NCI-H2196 (cell line): ENCODE results near the gene EFCAB11.
"Not testable (repeated sequence)": the region's sequence is repeated elsewhere in the genome, so short reads cannot be mapped to it uniquely, and the experiment has no call there.

Source experiments
- DNase-seq: peaks from one replicate; lab custom pipeline; 2025; ENCODE audit not compliant: unreplicated experiment; lab: John Stamatoyannopoulos, UW

The EFCAB11 gene

GRCh38 chr14:89912667-89913211 is 41.8 kb downstream of the EFCAB11 start:
- no peak for DNase-seq

- no peak for DNase-seq
Measured at GRCh38 chr14:89912221-89912620, 42.3 kb downstream of the EFCAB11 start.

- no peak for DNase-seq
Measured at GRCh38 chr14:89911010-89911919, 43.3 kb downstream of the EFCAB11 start.

GRCh38 chr14:89910691-89911009 is 43.9 kb downstream of the EFCAB11 start:
- no peak for DNase-seq

- no peak for DNase-seq
Measured at GRCh38 chr14:89909586-89909985, 44.9 kb downstream of the EFCAB11 start.

DNA sequence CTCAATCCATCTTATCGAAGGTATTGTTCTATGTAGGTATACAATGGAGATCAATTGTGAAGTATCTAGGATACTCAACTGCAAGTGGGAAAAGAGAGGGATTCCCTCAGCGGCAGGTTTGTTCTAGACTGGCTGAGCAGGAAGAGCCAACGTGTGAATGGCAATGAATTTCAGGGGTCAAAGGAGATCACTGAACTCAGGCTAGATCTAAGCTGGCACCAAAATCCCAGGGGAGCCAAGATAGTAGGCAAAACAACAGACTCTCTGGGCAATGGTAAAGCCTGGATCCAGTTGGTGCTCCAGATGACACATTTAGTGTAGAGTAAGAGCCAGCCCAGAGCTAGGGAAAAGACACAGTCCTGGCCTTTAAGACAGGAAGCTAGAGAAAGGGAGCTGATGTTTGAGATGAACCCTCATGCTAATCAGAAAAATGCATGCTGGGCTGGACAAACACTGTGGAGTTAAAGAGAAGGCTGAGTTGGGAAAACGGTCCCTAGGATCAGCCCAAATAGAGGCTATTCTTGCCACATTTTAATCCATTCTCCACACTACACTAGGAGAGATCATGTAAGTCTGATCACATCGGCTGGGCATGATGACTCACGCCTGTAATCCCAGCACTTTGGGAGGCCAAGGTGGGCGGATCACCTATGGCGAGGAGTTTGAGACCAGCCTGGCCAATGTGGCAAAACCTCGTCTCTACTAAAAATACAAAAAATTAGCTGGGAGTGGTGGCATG is 45.6 kb downstream of the EFCAB11 start:
- DNase-seq = no peak

DNA sequence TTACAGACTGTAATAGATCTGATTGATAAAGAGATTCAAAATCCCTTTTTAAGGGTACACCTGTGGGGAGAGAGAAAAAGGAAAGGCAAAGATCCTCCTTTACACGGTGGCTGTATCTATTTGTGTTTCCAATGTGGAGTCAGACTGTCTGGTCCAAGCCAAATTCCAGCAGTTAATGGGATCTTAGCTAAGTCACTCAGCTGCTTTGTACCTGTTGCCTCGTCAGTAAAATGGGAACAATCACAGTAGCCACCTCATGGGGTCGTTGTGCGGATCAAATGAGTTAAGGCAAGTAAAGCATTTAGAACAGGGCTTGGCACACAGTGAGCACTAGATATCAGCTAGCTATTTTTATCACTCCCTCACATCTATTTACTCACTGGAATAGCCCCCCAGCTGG is 46.9 kb downstream of the EFCAB11 start:
- DNase-seq = no peak

- DNase-seq = no peak
Measured at GRCh38 chr14:89906000-89906399, 48.5 kb downstream of the EFCAB11 start.

- no peak for DNase-seq
Measured at GRCh38 chr14:89903340-89903952, 51.1 kb downstream of the EFCAB11 start.

GRCh38 chr14:89902881-89903280 is 51.6 kb downstream of the EFCAB11 start:
- no peak for DNase-seq

GRCh38 chr14:89900802-89901201 is 53.7 kb downstream of the EFCAB11 start:
- no peak for DNase-seq

DNA sequence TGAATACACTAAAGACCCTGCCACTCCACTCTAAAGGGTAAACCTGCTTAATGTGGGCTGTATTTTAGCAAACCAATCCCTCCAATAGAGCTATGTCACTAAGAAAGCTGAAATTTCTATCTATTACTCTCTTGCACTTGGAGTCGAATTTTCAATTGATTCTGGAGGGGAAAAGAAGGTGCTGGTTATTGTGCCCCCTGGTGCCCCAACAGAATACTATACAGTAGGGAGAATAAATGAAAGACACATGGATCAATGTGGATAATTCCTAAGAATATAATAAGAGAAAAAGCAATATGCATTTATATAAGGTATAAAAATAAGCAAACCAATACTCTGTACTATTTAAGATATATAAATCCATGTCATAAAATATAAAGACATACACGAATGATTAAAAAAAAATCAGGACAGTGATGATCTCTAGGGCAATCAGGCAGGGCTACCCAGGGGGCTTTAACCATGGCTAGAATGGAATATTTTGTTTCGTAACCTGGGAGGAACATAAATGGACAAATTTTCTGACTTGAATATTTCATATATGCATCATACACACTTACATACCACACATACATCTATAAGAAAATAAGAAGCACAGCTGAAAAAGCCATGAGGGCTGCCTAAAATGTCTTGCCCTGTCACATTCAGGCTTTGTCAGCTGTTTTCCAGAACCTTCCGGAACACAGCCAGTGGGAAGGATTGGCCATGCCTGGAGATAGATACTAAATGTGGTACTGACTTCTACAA is 54.4 kb downstream of the EFCAB11 start:
- no peak for DNase-seq

- DNase-seq = no peak
Measured at GRCh38 chr14:89899291-89899690, 55.2 kb downstream of the EFCAB11 start.

DNA sequence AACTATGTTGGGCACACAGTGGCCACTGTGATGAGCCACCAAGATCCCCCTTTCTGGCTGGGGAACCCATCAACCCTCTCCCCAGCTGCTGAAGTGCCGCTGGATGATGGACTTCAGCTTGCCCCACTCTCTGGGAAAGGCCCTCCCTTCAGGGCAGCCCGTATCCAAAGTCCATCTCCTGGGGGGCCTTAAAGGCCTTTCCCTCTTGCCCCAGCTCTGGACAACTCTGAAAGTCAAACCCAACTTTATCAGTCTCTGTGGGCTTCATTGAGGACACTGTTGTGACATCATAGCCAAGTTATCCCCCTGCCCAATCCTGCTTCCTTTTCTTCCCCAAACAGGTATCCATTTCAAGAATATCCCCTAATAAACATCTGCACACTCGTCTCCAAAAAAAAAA is 61.1 kb downstream of the EFCAB11 start:
- not testable (repeated sequence) for DNase-seq

- DNase-seq = no peak
Measured at GRCh38 chr14:89892953-89893352, 61.6 kb downstream of the EFCAB11 start.

GRCh38 chr14:89891721-89892120 is 62.8 kb downstream of the EFCAB11 start:
- DNase-seq = not testable (repeated sequence)

DNA sequence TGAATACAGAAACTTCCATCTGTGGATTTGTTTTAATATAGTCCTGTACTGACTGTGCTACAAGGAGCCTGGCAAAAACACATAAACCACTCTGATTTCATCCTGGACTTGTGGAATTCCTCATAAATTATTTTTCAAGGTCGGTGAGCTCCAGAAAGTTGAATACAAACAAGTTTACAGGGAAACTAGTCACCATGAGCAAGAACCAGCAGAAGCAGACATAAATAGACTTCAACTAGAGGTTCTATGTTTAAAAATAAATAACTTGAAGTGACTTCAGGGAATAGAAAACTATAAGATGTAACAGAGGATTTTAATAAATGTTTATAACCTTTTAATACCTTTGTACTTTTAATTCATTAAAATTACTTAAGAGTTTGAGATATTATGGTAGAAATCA is 63.5 kb downstream of the EFCAB11 start:
- no peak for DNase-seq

GRCh38 chr14:89890589-89890988 is 63.9 kb downstream of the EFCAB11 start:
- no peak for DNase-seq

- DNase-seq = no peak
Measured at GRCh38 chr14:89889626-89890025, 64.9 kb downstream of the EFCAB11 start.

DNA sequence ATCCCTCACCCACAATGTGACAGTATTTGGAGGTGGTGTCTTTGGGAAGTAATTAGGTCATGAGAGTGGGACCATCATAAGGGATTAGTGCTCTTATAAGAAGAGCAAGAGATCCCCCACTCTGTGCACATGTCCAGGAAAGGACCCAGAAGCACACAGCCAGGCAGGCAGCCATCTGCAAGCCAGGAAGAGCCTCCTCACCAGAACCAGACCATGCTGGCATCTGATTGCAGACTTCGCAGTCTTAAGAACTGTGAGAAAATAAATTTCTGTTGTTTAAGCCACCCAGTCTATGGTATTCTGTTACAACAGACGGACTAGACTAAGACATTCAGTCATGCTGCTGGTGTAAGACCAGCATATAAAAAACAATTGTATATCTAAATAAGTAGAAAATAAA is 69.8 kb downstream of the EFCAB11 start:
- no peak for DNase-seq

DNA sequence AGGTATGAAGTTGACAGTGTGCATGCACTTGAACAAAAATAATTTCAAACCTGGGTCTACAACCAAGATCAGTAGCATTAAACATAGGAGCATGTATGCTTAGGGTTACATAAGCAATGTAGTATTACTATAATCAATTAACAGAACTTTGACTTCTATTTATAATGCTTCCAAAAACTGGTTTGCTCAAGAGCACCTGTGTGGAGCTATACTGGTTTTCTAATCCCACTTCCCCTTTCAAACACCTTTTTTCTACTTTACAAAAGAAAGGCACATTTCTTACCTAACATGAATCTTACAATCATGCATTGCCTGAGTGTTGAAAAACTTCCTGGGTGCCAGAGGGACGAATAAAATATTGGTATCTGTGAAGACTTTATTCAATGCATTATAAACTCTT is 72.7 kb downstream of the EFCAB11 start:
- DNase-seq = no peak
